ENCODE data around the gene CA10. TPM values are rescaled to one million over a fixed set of nuclear protein-coding genes. Genes with fewer than 3 reads are reported as not detected.

Gene CA10
- total RNA-seq, 1 experiment from 2014 or later: 0.46 TPM

- Histone ChIP-seq H3K4me1 (ENCODE audit: insufficient read depth, low read length) (peaks cover 3% of the 10 kb centered on the region; the same call in 1 of the 2 replicates), H2BK20ac (ENCODE audit: low read depth, low read length, poor library complexity, severe bottlenecking) (no peak overlapping the region), H3K79me2 (ENCODE audit: insufficient read depth, low read length) (no peaks in the 10 kb centered on the region), H4K91ac (ENCODE audit: insufficient read length, low read depth, low read length) (no peak overlapping the region), H3K9ac (ENCODE audit: extremely low read depth, insufficient read length, low read length) (no peak overlapping the region), H2BK12ac (ENCODE audit: insufficient read length, low read depth, low read length) (no peak overlapping the region), H3K56ac (ENCODE audit: insufficient read length, low read depth, low read length) (no peak overlapping the region), H2AK5ac (ENCODE audit: insufficient read length, low read length) (no peak overlapping the region), H2BK120ac (ENCODE audit: low read depth, low read length, poor library complexity, severe bottlenecking) (no peak overlapping the region), H4K5ac (ENCODE audit: insufficient read length, low read depth, low read length) (no peak overlapping the region), H3K18ac (ENCODE audit: insufficient read length, low read depth, low read length) (no peak overlapping the region), H2BK5ac (ENCODE audit: insufficient read length, low read length) (no peak overlapping the region), H3K23me2 (ENCODE audit: insufficient read length, low read depth, low read length, poor library complexity, severe bottlenecking) (no peaks in the 10 kb centered on the region), H3K79me1 (ENCODE audit: insufficient read depth, low read depth, low read length, poor library complexity, severe bottlenecking) (no peaks in the 10 kb centered on the region), H3K23ac (ENCODE audit: insufficient read length, low read depth, low read length) (no peak overlapping the region), H3K9me3 (ENCODE audit: control insufficient read depth, low read depth, low read length) (no peaks in the 10 kb centered on the region), H3K27ac (ENCODE audit: insufficient read length, low read depth, low read length) (no peak overlapping the region), H3K4ac (ENCODE audit: low read depth, low read length) (no peak overlapping the region), H3K27me3 (ENCODE audit: insufficient read depth, low read length) (no peaks in the 10 kb centered on the region), H3K4me2 (ENCODE audit: insufficient read depth, insufficient read length, low read length) (no peak overlapping the region), H2BK15ac (ENCODE audit: low read depth, low read length) (no peak overlapping the region), H2AFZ (ENCODE audit: low read length) (no peak overlapping the region), H3T11ph (ENCODE audit: low read length) (no peak overlapping the region), H4K20me1 (ENCODE audit: control insufficient read depth, insufficient read depth, insufficient read length) (no peaks in the 10 kb centered on the region), H3K14ac (ENCODE audit: insufficient read depth, low read length) (no peak overlapping the region), H4K8ac (replicated peaks; ENCODE audit: insufficient read length, low read depth, low read length) (no peak overlapping the region)
- Mint-ChIP-seq H3K9me3 (no peaks in the 10 kb centered on the region), H3K4me1 (peaks cover 12 to 13% of the 10 kb centered on the region in 2 experiments), H3K4me3 (no peak overlapping the region), H3K36me3 (ENCODE audit: insufficient read depth in 1 of 3, low read depth in 3 of 3) (no peaks in the 10 kb centered on the region), H3K27ac (no peak overlapping the region), H3K27me3 (ENCODE audit: low read depth) (no peaks in the 10 kb centered on the region)
- no CpG with 5 or more reads among the region's 7 CpGs for WGBS (ENCODE audit: extremely low coverage, insufficient read length, low lambda C conversion rate)
- peak; percentile 93 for TF ChIP-seq CTCF (conservative IDR thresholded peaks at IDR 0.05)
- no peak for DNase-seq
Observed at GRCh38 chr17:52106638-52107261, 51.8 kb downstream of the CA10 start.

Measured in H9 (cell line).